Measurements from ENCODE around the gene GUCY2C. TPM values are rescaled to one million over a fixed set of nuclear protein-coding genes. Genes with fewer than 3 reads are reported as not detected.

Gene GUCY2C
- polyA plus RNA-seq, 2 of the 4 experiments (the other 2 are of a cell fraction), result 0.05 TPM; not detected in 1

DNA sequence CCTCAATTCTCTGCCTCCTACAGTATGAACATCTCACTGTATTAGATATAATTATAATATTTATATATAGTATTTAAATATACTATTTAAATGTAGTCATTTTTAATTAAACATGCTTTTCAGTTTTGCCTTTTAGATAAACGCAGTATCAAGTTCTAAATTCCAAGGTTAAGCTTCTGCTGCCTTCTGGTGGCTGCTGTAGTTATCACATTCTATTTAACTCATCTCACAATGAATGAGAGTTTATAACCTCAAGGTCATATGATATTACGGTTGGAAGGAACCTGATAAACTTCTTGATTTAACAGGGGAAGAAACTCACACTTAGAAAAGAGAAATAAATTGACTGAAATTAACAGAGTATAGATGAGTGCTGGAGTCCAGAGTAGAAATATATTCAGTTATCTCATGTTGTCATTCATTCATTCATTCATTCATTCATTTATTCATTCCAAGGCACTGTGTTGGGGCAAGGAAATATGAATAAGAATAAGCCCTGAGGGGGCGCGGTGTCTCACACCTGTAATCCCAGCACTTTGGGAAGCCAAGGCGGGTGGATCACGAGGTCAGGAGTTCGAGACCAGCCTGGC lies 31.9 kb downstream of the GUCY2C start:
- ATAC-seq, result peak in 1 of 2 experiments; percentile 67; a peak in 2 of 6 replicates
- Histone ChIP-seq H3K4me1 (no peaks in the 10 kb centered on the region), H3K4me3 (no peak overlapping the region), H3K9me3 (no peaks in the 10 kb centered on the region), H3K4me2 (no peak overlapping the region), H3K27ac (no peak overlapping the region)
- ChIA-PET CTCF (interaction anchor here (0.6 to 4.4 kb wide), 10 partner anchors 9 to 478 kb away, joined by 3 to 35 read pairs (median 4); no protein-coding TSS in a partner anchor), POLR2A (no interaction called here)
- WGBS (ENCODE audit: missing lambda C conversion rate), result 59% methylated on average over 7 of the region's 7 CpGs
- peak; percentile 8 to 58 for DNase-seq (ENCODE audit: low read depth in 1 of 2, low spot score in 1 of 2)
- FAIRE-seq, result peak; percentile 90
- TF ChIP-seq SMC3 (IDR thresholded peaks at IDR 0.05) (peak; percentile 77), POLR2AphosphoS2 (conservative IDR thresholded peaks at IDR 0.05; ENCODE audit: low read length) (no peak), RAD21 (conservative IDR thresholded peaks at IDR 0.05 in 1 of 2, IDR thresholded peaks at IDR 0.05 in 1 of 2) (peak; percentile 70 to 79), ZSCAN20 (CRISPR knock-in tag; IDR thresholded peaks at IDR 0.05) (no peak)
- TF ChIP-seq, protein P1, sequence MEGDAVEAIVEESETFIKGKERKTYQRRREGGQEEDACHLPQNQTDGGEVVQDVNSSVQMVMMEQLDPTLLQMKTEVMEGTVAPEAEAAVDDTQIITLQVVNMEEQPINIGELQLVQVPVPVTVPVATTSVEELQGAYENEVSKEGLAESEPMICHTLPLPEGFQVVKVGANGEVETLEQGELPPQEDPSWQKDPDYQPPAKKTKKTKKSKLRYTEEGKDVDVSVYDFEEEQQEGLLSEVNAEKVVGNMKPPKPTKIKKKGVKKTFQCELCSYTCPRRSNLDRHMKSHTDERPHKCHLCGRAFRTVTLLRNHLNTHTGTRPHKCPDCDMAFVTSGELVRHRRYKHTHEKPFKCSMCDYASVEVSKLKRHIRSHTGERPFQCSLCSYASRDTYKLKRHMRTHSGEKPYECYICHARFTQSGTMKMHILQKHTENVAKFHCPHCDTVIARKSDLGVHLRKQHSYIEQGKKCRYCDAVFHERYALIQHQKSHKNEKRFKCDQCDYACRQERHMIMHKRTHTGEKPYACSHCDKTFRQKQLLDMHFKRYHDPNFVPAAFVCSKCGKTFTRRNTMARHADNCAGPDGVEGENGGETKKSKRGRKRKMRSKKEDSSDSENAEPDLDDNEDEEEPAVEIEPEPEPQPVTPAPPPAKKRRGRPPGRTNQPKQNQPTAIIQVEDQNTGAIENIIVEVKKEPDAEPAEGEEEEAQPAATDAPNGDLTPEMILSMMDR (IDR thresholded peaks at IDR 0.05), result peak; percentile 63

DNA sequence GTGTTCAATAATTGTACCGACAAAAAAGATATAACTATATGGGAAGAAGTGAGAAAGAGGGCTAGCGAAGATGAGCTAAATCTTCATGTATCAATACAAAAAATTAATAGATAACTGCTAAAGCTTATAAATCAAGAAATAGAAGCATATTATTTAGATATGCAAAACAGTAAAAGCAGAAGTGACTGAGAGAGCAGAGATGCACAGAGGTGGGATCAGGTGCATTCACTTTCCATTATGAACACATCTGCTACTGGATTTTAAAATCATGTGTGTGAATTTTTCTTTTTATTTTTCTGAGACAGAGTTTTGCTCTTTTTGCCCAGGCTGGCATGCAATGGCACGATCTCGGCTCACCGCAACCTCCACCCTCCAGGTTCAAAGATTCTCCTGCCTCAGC lies 33.4 kb downstream of the GUCY2C start:
- ChIA-PET CTCF (interaction anchor here (0.6 to 4.4 kb wide), 6 partner anchors 14 to 569 kb away, joined by 3 to 35 read pairs (median 4); no protein-coding TSS in a partner anchor), POLR2A (no interaction called here)
- ATAC-seq (no peak), DNase-seq (ENCODE audit: low read depth in 1 of 2, low spot score in 1 of 2) (no peak), FAIRE-seq (no peak)
- H3K4me1 ChIP-seq, result no peaks in the 10 kb centered on the region
- H3K27ac ChIP-seq, result no peak overlapping the region
- WGBS (ENCODE audit: missing lambda C conversion rate), result 75% methylated on average over 5 of the region's 5 CpGs
- no peak overlapping the region for H3K4me2 ChIP-seq
- no peak overlapping the region for H3K4me3 ChIP-seq
- TF ChIP-seq HOXB13 (CRISPR knock-in tag; IDR thresholded peaks at IDR 0.05; ENCODE audit: low read depth), result no peak
- no peak for TF ChIP-seq RAD21 (conservative IDR thresholded peaks at IDR 0.05 in 1 of 2, IDR thresholded peaks at IDR 0.05 in 1 of 2)
- no peak for TF ChIP-seq EP300 (IDR thresholded peaks at IDR 0.05)
- no peak for TF ChIP-seq ESRRA (IDR thresholded peaks at IDR 0.05; ENCODE audit: borderline replicate concordance, low read length)
- no peak for TF ChIP-seq SREBF2 (IDR thresholded peaks at IDR 0.05)
- no peak for TF ChIP-seq EHF (CRISPR knock-in tag; IDR thresholded peaks at IDR 0.05)
- TF ChIP-seq HOXB5 (CRISPR knock-in tag; IDR thresholded peaks at IDR 0.05), result no peak
- TF ChIP-seq NR3C1 (IDR thresholded peaks at IDR 0.05), result no peak
- TF ChIP-seq ZFP36 (IDR thresholded peaks at IDR 0.05; ENCODE audit: borderline replicate concordance, partially characterized antibody), result no peak
- TF ChIP-seq FOSB (CRISPR knock-in tag; IDR thresholded peaks at IDR 0.05), result no peak
- TF ChIP-seq, protein P1 (IDR thresholded peaks at IDR 0.05), result no peak
- no peak for TF ChIP-seq RCOR1 (IDR thresholded peaks at IDR 0.05; ENCODE audit: low read depth, low read length)
- no peak for TF ChIP-seq ZC3H11A (IDR thresholded peaks at IDR 0.05)
- no peak for TF ChIP-seq HEYL (CRISPR knock-in tag; IDR thresholded peaks at IDR 0.05)
- TF ChIP-seq CBX2 (IDR thresholded peaks at IDR 0.05; ENCODE audit: borderline replicate concordance, low read depth), result no peak
- no peak for TF ChIP-seq FOXS1 (CRISPR knock-in tag; IDR thresholded peaks at IDR 0.05)
- TF ChIP-seq RNF2 (IDR thresholded peaks at IDR 0.05; ENCODE audit: borderline replicate concordance, low read depth), result no peak
- no peaks in the 10 kb centered on the region for H3K9me3 ChIP-seq
